Measurements from ENCODE around the gene TBC1D14.

TBC1D14 gene

GRCh38 chr4:7067452-7068278 is 158.0 kb downstream of the TBC1D14 start, which contains the start of gene GRPEL1:
GRPEL1 (minus strand) TSS chr4:7068064; CDS start chr4:7068032, 32 bp downstream.
- Histone ChIP-seq H3K27ac (ENCODE audit: low read length) (peak within 1 kb of the TSS; percentile 55), H2AFZ (ENCODE audit: low read depth, low read length) (peak within 1 kb of the TSS; percentile 90), H3K36me3 (replicated peaks; ENCODE audit: low read depth, low read length) (peaks cover 34% of the 10 kb centered on the region), H3K4me2 (ENCODE audit: low read length) (peak within 1 kb of the TSS; percentile 93), H3K9ac (ENCODE audit: low read length) (peak within 1 kb of the TSS; percentile 89), H3K9me3 (ENCODE audit: insufficient read depth, low read length) (no peaks in the 10 kb centered on the region), H3K4me3 (ENCODE audit: low read length) (peak within 1 kb of the TSS; percentile 93), H3K79me2 (ENCODE audit: low read length) (peaks cover 50% of the 10 kb centered on the region), H4K20me1 (ENCODE audit: insufficient read depth, low read length) (peaks cover 33% of the 10 kb centered on the region), H3K27me3 (ENCODE audit: low read depth, low read length) (peaks cover 12% of the 10 kb centered on the region; the same call in 1 of the 2 replicates), H3K4me1 (ENCODE audit: low read length) (peaks cover 17% of the 10 kb centered on the region)
- TF ChIP-seq EZH2phosphoT487 (IDR thresholded peaks at IDR 0.05; ENCODE audit: low read depth) (no peak), CTCF (IDR thresholded peaks at IDR 0.05; ENCODE audit: low read depth, low read length) (peak; percentile 17; the same call in 1 of the 2 replicates)

GRCh38 chr4:7068279-7068842 is 158.7 kb downstream of the TBC1D14 start:
- peak overlapping the region; percentile 90 for H2AFZ ChIP-seq (ENCODE audit: low read depth, low read length)
- H3K27ac ChIP-seq (ENCODE audit: low read length), result peak overlapping the region; percentile 27; the same call in 1 of the 2 replicates

GRCh38 chr4:7068883-7069282 is 159.3 kb downstream of the TBC1D14 start:
- TF ChIP-seq CTCF (IDR thresholded peaks at IDR 0.05; ENCODE audit: low read depth, low read length) (no peak), EZH2phosphoT487 (IDR thresholded peaks at IDR 0.05; ENCODE audit: low read depth) (no peak)
- peak overlapping the region; percentile 90 for H2AFZ ChIP-seq (ENCODE audit: low read depth, low read length)
- H3K4me2 ChIP-seq (ENCODE audit: low read length), result peak overlapping the region; percentile 84
- H3K4me1 ChIP-seq (ENCODE audit: low read length), result peaks cover 17% of the 10 kb centered on the region
- peaks cover 24% of the 10 kb centered on the region for H3K36me3 ChIP-seq (replicated peaks; ENCODE audit: low read depth, low read length)
- H4K20me1 ChIP-seq (ENCODE audit: insufficient read depth, low read length), result peaks cover 27% of the 10 kb centered on the region
- no peak overlapping the region for H3K27ac ChIP-seq (ENCODE audit: low read length)
- no peaks in the 10 kb centered on the region for H3K9me3 ChIP-seq (ENCODE audit: insufficient read depth, low read length)
- H3K27me3 ChIP-seq (ENCODE audit: low read depth, low read length), result peaks cover 12% of the 10 kb centered on the region; the same call in 1 of the 2 replicates
- H3K4me3 ChIP-seq (ENCODE audit: low read length), result peak overlapping the region; percentile 93
- peaks cover 39% of the 10 kb centered on the region for H3K79me2 ChIP-seq (ENCODE audit: low read length)
- peak overlapping the region; percentile 76 for H3K9ac ChIP-seq (ENCODE audit: low read length)

More at GRCh38 chr4:7068279-7068842, 158.7 kb downstream of the TBC1D14 start:
- H3K4me1 ChIP-seq (ENCODE audit: low read length), result peaks cover 17% of the 10 kb centered on the region
- peaks cover 30% of the 10 kb centered on the region for H3K36me3 ChIP-seq (replicated peaks; ENCODE audit: low read depth, low read length)
- H3K27me3 ChIP-seq (ENCODE audit: low read depth, low read length), result peaks cover 12% of the 10 kb centered on the region; the same call in 1 of the 2 replicates
- H3K4me2 ChIP-seq (ENCODE audit: low read length), result peak overlapping the region; percentile 84
- peak overlapping the region; percentile 93 for H3K4me3 ChIP-seq (ENCODE audit: low read length)
- H3K9ac ChIP-seq (ENCODE audit: low read length), result peak overlapping the region; percentile 76
- TF ChIP-seq CTCF (IDR thresholded peaks at IDR 0.05; ENCODE audit: low read depth, low read length), result peak; percentile 24; the same call in 1 of the 2 replicates
- no peak for TF ChIP-seq EZH2phosphoT487 (IDR thresholded peaks at IDR 0.05; ENCODE audit: low read depth)
- peaks cover 44% of the 10 kb centered on the region for H3K79me2 ChIP-seq (ENCODE audit: low read length)
- H3K9me3 ChIP-seq (ENCODE audit: insufficient read depth, low read length), result no peaks in the 10 kb centered on the region
- H4K20me1 ChIP-seq (ENCODE audit: insufficient read depth, low read length), result peaks cover 32% of the 10 kb centered on the region
